ENCODE data around the gene KCNK1.

KCNK1 gene

DNA sequence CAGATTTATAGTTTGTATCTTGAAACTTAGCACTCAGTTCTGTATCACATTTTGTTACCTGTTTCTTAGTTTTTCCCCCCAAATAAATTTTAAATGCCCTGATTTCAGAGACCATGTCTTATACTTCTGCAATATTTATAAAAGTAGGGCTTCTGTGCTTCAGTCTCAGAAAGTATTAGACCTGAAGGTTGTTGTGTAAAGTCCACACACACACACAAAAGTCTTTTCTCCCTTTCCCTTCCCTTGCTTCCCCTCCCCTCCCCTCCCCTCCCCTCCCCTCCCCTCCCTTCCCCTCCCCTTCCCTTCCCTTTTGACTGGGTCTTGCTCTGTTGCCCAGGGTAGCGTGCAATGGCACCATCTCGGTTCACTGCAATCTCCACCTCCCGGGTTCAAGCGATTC, 41.0 kb upstream of the KCNK1 start:
- TF ChIP-seq, protein P1, sequence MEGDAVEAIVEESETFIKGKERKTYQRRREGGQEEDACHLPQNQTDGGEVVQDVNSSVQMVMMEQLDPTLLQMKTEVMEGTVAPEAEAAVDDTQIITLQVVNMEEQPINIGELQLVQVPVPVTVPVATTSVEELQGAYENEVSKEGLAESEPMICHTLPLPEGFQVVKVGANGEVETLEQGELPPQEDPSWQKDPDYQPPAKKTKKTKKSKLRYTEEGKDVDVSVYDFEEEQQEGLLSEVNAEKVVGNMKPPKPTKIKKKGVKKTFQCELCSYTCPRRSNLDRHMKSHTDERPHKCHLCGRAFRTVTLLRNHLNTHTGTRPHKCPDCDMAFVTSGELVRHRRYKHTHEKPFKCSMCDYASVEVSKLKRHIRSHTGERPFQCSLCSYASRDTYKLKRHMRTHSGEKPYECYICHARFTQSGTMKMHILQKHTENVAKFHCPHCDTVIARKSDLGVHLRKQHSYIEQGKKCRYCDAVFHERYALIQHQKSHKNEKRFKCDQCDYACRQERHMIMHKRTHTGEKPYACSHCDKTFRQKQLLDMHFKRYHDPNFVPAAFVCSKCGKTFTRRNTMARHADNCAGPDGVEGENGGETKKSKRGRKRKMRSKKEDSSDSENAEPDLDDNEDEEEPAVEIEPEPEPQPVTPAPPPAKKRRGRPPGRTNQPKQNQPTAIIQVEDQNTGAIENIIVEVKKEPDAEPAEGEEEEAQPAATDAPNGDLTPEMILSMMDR (conservative IDR thresholded peaks at IDR 0.05; ENCODE audit: control insufficient read depth, insufficient read depth, low read depth, low read length) = no peak
- no peak for DNase-seq (ENCODE audit: low read depth)
- H3K4me3 ChIP-seq (ENCODE audit: control insufficient read depth, low read depth, low read length) = no peak overlapping the region

DNA sequence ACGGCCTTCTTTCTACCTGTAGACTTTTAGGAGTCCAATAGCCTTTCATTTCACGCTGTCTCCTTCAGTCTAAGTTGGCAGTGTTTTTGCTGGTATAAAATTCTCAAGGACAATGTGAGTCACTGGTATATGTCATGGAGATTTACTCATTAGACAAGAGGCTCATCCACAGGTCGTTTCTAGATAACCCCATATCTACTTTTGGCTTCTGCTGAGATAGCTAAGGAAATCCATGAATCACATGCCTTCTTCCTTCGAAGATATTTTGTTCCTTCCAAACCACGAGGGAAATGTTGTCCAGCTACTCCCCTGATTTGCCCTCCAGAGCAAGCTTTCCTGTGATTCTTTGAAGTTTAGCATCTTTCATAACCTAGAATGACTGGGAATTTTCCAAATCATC, 38.5 kb upstream of the KCNK1 start:
- TF ChIP-seq, protein P1 (conservative IDR thresholded peaks at IDR 0.05; ENCODE audit: control insufficient read depth, insufficient read depth, low read depth, low read length) = no peak
- no peak for DNase-seq (ENCODE audit: low read depth)
- H3K4me3 ChIP-seq (ENCODE audit: control insufficient read depth, low read depth, low read length) = no peak overlapping the region

DNA sequence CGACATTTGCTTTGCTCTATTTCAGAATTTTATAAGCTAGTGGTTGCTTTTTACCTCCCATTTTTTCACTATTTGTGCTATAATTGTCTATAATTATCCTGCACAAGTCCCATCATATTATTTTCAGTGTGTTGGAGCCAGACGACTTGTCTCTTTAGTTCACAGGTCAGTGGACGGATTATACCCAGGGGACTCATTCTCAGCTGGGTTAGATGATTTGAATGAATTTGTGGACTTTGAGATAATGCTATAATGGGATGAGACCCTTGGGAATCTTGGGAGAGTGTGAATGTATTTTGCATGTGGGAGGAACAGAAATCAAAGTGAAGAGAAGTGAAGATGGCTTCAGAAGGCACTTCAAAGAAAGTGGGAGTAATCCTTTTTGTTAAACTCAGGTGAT, 31.5 kb upstream of the KCNK1 start:
- no peak for DNase-seq (ENCODE audit: low read depth)
- H3K4me3 ChIP-seq (ENCODE audit: control insufficient read depth, low read depth, low read length) = no peak overlapping the region
- TF ChIP-seq, protein P1 (conservative IDR thresholded peaks at IDR 0.05; ENCODE audit: control insufficient read depth, insufficient read depth, low read depth, low read length) = no peak

DNA sequence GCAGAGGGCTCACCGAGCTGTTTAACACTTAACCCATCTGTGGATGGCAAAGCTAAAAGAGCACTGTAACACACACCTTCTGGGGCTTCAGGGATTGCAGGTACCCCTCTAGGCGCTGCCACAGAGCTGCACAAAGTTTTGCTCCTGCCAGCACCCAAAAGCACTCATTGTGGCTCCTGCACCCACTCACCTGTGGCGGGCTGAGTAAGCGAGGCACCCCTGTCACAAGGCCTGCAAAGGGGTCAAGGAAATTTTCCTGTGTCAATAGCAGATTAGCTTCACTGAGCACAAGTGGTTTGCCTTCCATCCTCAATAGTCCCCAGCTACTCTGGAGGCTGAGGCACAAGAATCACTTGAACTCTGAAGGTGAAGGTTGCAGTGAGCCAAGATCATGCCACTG, 29.5 kb upstream of the KCNK1 start:
- TF ChIP-seq, protein P1 (conservative IDR thresholded peaks at IDR 0.05; ENCODE audit: control insufficient read depth, insufficient read depth, low read depth, low read length) = no peak
- H3K4me3 ChIP-seq (ENCODE audit: control insufficient read depth, low read depth, low read length) = no peak overlapping the region
- DNase-seq (ENCODE audit: low read depth) = no peak

DNA sequence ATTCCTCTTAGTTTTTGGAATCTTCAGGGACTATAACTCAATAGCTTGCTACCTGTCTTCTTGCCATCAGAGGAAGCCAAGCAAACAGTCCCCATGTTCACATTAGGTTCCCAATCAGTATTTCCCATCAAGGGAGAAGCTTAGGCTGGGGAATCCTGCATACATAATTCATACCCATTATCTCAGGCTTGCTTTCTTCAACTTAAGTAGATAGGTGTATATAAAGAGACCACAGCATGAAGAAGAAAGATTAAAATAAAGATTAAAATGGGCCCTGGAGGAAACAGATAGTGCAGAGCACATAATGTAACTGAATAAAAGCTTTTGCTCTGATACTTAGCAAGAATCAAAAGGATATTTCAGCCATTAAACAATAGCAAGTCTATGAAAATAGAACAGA, 29.0 kb upstream of the KCNK1 start:
- DNase-seq (ENCODE audit: low read depth) = no peak
- TF ChIP-seq, protein P1 (conservative IDR thresholded peaks at IDR 0.05; ENCODE audit: control insufficient read depth, insufficient read depth, low read depth, low read length) = no peak
- H3K4me3 ChIP-seq (ENCODE audit: control insufficient read depth, low read depth, low read length) = no peak overlapping the region

DNA sequence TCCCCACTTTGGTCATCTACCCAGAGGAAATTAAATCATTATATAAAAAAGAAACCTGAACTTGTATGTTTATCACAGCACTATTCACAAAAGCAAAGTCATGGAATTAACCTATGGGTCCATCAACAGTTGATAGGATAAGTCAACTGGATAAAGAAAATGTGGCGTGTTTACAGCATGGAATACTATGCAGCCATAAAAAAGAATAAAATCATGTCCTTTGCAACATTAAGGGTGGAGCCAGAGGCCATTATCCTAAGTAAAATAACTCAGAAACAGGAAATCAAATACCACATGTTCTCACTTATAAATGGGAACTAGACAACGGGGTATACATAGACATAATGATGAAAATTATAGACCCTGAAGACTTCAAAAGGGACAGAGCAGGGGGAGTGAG, 27.6 kb upstream of the KCNK1 start:
- no peak for DNase-seq (ENCODE audit: low read depth)
- H3K4me3 ChIP-seq (ENCODE audit: control insufficient read depth, low read depth, low read length) = no peak overlapping the region
- TF ChIP-seq, protein P1 (conservative IDR thresholded peaks at IDR 0.05; ENCODE audit: control insufficient read depth, insufficient read depth, low read depth, low read length) = no peak

DNA sequence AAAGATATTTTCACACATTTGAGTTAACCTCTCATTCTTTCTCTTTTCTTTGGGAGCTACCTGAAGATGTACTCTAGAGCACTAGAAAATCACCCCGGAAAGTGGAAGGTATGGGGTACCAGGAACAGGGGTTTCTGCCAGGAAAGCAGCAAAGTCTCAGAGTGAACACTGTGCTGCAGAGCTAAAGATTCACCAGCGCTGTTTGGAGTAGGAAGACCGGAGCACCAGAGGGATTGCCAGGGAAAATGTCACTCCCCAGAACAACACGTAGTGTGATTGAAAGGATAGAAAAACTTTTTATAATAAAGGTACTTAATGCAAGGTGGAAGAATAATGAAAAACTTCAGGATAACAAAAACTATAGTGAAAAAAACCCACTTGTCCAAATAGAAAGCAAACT, 26.7 kb upstream of the KCNK1 start:
- TF ChIP-seq, protein P1 (conservative IDR thresholded peaks at IDR 0.05; ENCODE audit: control insufficient read depth, insufficient read depth, low read depth, low read length) = no peak
- DNase-seq (ENCODE audit: low read depth) = no peak
- no peak overlapping the region for H3K4me3 ChIP-seq (ENCODE audit: control insufficient read depth, low read depth, low read length)

Data from fibroblast of mammary gland (primary cell).